ENCODE results near the gene MCHR1. TPM values are rescaled to one million over a fixed set of nuclear protein-coding genes. Genes with fewer than 3 reads are reported as not detected.

The MCHR1 gene
- polyA plus RNA-seq, 3 donors = 0.05 to 0.09 TPM; not detected in 1

DNA sequence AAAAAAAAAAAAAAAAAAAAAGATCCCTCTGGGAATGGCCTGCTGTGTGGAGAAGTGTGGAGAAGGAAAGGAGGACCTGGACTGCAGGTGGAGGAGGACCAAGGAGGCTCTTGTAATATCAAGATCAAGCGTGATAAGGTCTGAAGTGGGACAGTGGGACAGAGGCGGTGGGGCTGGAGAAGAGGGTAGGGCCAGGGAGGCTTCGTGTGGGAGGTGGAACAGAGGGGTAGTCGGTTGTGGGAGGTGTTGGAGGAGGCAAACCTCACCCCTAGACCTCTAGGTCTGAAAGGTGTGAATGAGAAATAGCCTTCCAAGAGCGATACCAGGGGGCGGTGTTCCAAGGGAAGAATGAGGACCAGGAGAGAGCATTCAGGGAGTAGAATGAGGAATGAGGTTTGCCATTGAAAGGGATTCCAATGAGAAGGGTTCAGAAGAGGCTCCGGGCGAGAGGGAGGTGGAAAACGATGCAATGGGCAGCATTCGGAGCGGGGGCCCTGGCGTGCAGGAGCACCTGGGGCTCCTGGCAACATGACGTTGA is 44.2 kb downstream of the MCHR1 start:
- no peak overlapping the region for H3K4me3 ChIP-seq (replicated peaks in 1 of 3; ENCODE audit: low read depth in 2 of 3, low read length in 3 of 3)
- no peak overlapping the region for H3K4me3 Mint-ChIP-seq
- peaks cover 11% of the 10 kb centered on the region for H3K4me1 Mint-ChIP-seq
- H3K27me3 ChIP-seq (ENCODE audit: control insufficient read depth in 2 of 2, insufficient read depth in 2 of 2, low read length in 2 of 2) = no peaks in the 10 kb centered on the region
- H3K27ac ChIP-seq (ENCODE audit: low read depth in 1 of 2, low read length in 2 of 2) = no peak overlapping the region
- H3K36me3 Mint-ChIP-seq = no peaks in the 10 kb centered on the region
- DNase-seq = no peak
- intact Hi-C loops (cut with micrococcal nuclease) = no loop called here
- peaks cover 1 to 4% (median 2%) of the 10 kb centered on the region in 3 donors for H3K27me3 Mint-ChIP-seq (ENCODE audit: low read depth in 3 of 3)
- H3K9ac ChIP-seq (ENCODE audit: insufficient read depth, low read length, poor library complexity, severe bottlenecking) = no peak overlapping the region
- H3K9me3 Mint-ChIP-seq = peaks cover 0 to 1% (median 0%) of the 10 kb centered on the region in 7 donors
- no peaks in the 10 kb centered on the region for H3K36me3 ChIP-seq (replicated peaks in 1 of 2; ENCODE audit: control insufficient read depth in 1 of 2, insufficient read depth in 2 of 2, low read length in 2 of 2)
- TF ChIP-seq, protein P1, sequence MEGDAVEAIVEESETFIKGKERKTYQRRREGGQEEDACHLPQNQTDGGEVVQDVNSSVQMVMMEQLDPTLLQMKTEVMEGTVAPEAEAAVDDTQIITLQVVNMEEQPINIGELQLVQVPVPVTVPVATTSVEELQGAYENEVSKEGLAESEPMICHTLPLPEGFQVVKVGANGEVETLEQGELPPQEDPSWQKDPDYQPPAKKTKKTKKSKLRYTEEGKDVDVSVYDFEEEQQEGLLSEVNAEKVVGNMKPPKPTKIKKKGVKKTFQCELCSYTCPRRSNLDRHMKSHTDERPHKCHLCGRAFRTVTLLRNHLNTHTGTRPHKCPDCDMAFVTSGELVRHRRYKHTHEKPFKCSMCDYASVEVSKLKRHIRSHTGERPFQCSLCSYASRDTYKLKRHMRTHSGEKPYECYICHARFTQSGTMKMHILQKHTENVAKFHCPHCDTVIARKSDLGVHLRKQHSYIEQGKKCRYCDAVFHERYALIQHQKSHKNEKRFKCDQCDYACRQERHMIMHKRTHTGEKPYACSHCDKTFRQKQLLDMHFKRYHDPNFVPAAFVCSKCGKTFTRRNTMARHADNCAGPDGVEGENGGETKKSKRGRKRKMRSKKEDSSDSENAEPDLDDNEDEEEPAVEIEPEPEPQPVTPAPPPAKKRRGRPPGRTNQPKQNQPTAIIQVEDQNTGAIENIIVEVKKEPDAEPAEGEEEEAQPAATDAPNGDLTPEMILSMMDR (IDR thresholded peaks at IDR 0.05) = no peak
- H3K4me1 ChIP-seq (ENCODE audit: control insufficient read depth in 1 of 2, insufficient read depth in 2 of 2, low read length in 2 of 2) = peaks cover 0 to 8% of the 10 kb centered on the region in 2 donors
- no peaks in the 10 kb centered on the region for H4K20me1 ChIP-seq (ENCODE audit: insufficient read depth, low read length)
- no peaks in the 10 kb centered on the region for H3K79me2 ChIP-seq (ENCODE audit: insufficient read depth, low read length)
- H3K27ac Mint-ChIP-seq = peak overlapping the region in 1 of 7 donors; percentile 8
- no peak overlapping the region for H3K4me2 ChIP-seq (replicated peaks; ENCODE audit: extremely low read depth, low read length, poor library complexity, severe bottlenecking)
- no peaks in the 10 kb centered on the region for H3K9me3 ChIP-seq (replicated peaks in 1 of 2; ENCODE audit: control insufficient read depth in 1 of 2, insufficient read depth in 1 of 2, low read length in 2 of 2)
- no peak overlapping the region for H2AFZ ChIP-seq (ENCODE audit: insufficient read depth, low read depth, low read length, poor library complexity, severe bottlenecking)
- 100% methylated on average over 6 of the region's 13 CpGs for WGBS (ENCODE audit: insufficient coverage)

DNA sequence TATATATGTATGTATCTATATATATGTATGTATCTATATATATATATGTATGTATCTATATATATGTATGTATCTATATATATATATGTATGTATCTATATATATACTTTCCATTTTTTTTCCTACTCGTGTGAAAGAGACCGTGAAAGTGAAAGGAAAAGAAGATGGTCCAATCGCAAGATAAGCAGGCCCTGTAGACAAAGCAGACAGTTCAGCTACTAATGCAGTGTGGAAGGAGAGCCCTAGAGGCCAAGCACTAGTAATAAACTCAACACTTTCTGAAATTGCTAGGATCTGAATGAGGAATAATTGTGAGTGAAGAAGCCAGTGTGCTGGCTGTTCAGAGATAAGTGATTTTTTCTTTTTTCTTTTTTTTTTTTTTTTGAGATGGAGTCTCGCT is 47.2 kb downstream of the MCHR1 start:
- H3K36me3 ChIP-seq (replicated peaks in 1 of 2; ENCODE audit: control insufficient read depth in 1 of 2, insufficient read depth in 2 of 2, low read length in 2 of 2) = no peaks in the 10 kb centered on the region
- intact Hi-C loops (cut with micrococcal nuclease) = no loop called here
- no peaks in the 10 kb centered on the region for H3K27me3 ChIP-seq (ENCODE audit: control insufficient read depth in 2 of 2, insufficient read depth in 2 of 2, low read length in 2 of 2)
- Mint-ChIP-seq H3K27ac (no peak overlapping the region), H3K4me3 (peak overlapping the region in 1 of 2 donors; percentile 59), H3K9me3 (peaks cover 0 to 3% (median 0%) of the 10 kb centered on the region in 7 donors), H3K4me1 (peaks cover 8% of the 10 kb centered on the region), H3K36me3 (no peaks in the 10 kb centered on the region), H3K27me3 (ENCODE audit: low read depth in 3 of 3) (peaks cover 1 to 3% (median 3%) of the 10 kb centered on the region in 3 donors)
- no peaks in the 10 kb centered on the region for H3K4me1 ChIP-seq (ENCODE audit: control insufficient read depth in 1 of 2, insufficient read depth in 2 of 2, low read length in 2 of 2)
- no peaks in the 10 kb centered on the region for H3K9me3 ChIP-seq (replicated peaks in 1 of 2; ENCODE audit: control insufficient read depth in 1 of 2, insufficient read depth in 1 of 2, low read length in 2 of 2)
- H4K20me1 ChIP-seq (ENCODE audit: insufficient read depth, low read length) = no peaks in the 10 kb centered on the region
- TF ChIP-seq, protein P1 (IDR thresholded peaks at IDR 0.05) = no peak
- no peak overlapping the region for H2AFZ ChIP-seq (ENCODE audit: insufficient read depth, low read depth, low read length, poor library complexity, severe bottlenecking)
- H3K79me2 ChIP-seq (ENCODE audit: insufficient read depth, low read length) = no peaks in the 10 kb centered on the region
- H3K4me3 ChIP-seq (replicated peaks in 1 of 3; ENCODE audit: low read depth in 2 of 3, low read length in 3 of 3) = no peak overlapping the region
- H3K4me2 ChIP-seq (replicated peaks; ENCODE audit: extremely low read depth, low read length, poor library complexity, severe bottlenecking) = no peak overlapping the region
- DNase-seq = peak; percentile 4 to 9 (median 6)
- no peak overlapping the region for H3K27ac ChIP-seq (ENCODE audit: low read depth in 1 of 2, low read length in 2 of 2)
- no peak overlapping the region for H3K9ac ChIP-seq (ENCODE audit: insufficient read depth, low read length, poor library complexity, severe bottlenecking)
- WGBS (ENCODE audit: insufficient coverage) = no CpG with 5 or more reads among the region's 4 CpGs

Measured in CD14-positive monocyte (primary cell).